HG03378 (cell line): ENCODE data around the gene GAS2L3.
A peak's percentile ranks its signal among the peaks of the same experiment; 100 is the strongest.
"Not testable (repeated sequence)": the region's sequence is repeated elsewhere in the genome, so short reads cannot be mapped to it uniquely, and the experiment has no call there.

Experiments used
- ATAC-seq: cut with Tn5 transposase; IDR thresholded peaks from one replicate; pipeline ENCODE4 v1.9.1; 2021; ENCODE audit warnings: mild to moderate bottlenecking, moderate library complexity; ENCODE audit not compliant: unreplicated experiment

Gene GAS2L3

GRCh38 chr12:100573292-100574186 is at the start of gene GAS2L3:
TSS of gene GAS2L3 (plus strand) at chr12:100573684. CDS start at chr12:100594905, 21,221 bp downstream.
- peak; percentile 89 for ATAC-seq

GRCh38 chr12:100528034-100528433 is 45.5 kb upstream of the GAS2L3 start:
- ATAC-seq: no peak

- ATAC-seq: no peak
These were observed 44.9 kb upstream of the GAS2L3 start for GRCh38 chr12:100528471-100529127.

GRCh38 chr12:100529756-100530350 is 43.6 kb upstream of the GAS2L3 start:
- ATAC-seq: no peak

- ATAC-seq: no peak
These were observed 40.1 kb upstream of the GAS2L3 start for GRCh38 chr12:100533376-100533775.

GRCh38 chr12:100534625-100535227 is 38.8 kb upstream of the GAS2L3 start:
- ATAC-seq: no peak

GRCh38 chr12:100539202-100539601 is 34.3 kb upstream of the GAS2L3 start:
- ATAC-seq: no peak

GRCh38 chr12:100544165-100544564 is 29.3 kb upstream of the GAS2L3 start:
- no peak for ATAC-seq

- no peak for ATAC-seq
These were observed 28.4 kb upstream of the GAS2L3 start for GRCh38 chr12:100545092-100545491.

GRCh38 chr12:100553936-100554335 is 19.5 kb upstream of the GAS2L3 start:
- no peak for ATAC-seq

- no peak for ATAC-seq
These were observed 18.8 kb upstream of the GAS2L3 start for GRCh38 chr12:100554608-100555077.

- no peak for ATAC-seq
These were observed 17.8 kb upstream of the GAS2L3 start for GRCh38 chr12:100555722-100556121.

GRCh38 chr12:100557357-100557756 is 16.1 kb upstream of the GAS2L3 start:
- ATAC-seq: no peak

- ATAC-seq: not testable (repeated sequence)
These were observed 14.2 kb upstream of the GAS2L3 start for GRCh38 chr12:100559261-100559660.

GRCh38 chr12:100564090-100564489 is 9.4 kb upstream of the GAS2L3 start:
- no peak for ATAC-seq

GRCh38 chr12:100564905-100565467 is 8.5 kb upstream of the GAS2L3 start:
- no peak for ATAC-seq

- no peak for ATAC-seq
These were observed 7.4 kb upstream of the GAS2L3 start for GRCh38 chr12:100565987-100566545.

GRCh38 chr12:100566887-100567637 is 6.4 kb upstream of the GAS2L3 start:
- ATAC-seq: peak; percentile 97

GRCh38 chr12:100567945-100568344 is 5.5 kb upstream of the GAS2L3 start:
- ATAC-seq: peak; percentile 28

- no peak for ATAC-seq
These were observed 1.3 kb upstream of the GAS2L3 start for GRCh38 chr12:100572184-100572583.
